ENCODE results near the gene CCDC169. TPM values are rescaled to one million over a fixed set of nuclear protein-coding genes. Genes with fewer than 3 reads are reported as not detected.
"Not testable (repeated sequence)": the region's sequence is repeated elsewhere in the genome, so short reads cannot be mapped to it uniquely, and the experiment has no call there.

CCDC169 gene
- total RNA-seq, 1 donor from 2014 or later = 3.2 TPM

DNA sequence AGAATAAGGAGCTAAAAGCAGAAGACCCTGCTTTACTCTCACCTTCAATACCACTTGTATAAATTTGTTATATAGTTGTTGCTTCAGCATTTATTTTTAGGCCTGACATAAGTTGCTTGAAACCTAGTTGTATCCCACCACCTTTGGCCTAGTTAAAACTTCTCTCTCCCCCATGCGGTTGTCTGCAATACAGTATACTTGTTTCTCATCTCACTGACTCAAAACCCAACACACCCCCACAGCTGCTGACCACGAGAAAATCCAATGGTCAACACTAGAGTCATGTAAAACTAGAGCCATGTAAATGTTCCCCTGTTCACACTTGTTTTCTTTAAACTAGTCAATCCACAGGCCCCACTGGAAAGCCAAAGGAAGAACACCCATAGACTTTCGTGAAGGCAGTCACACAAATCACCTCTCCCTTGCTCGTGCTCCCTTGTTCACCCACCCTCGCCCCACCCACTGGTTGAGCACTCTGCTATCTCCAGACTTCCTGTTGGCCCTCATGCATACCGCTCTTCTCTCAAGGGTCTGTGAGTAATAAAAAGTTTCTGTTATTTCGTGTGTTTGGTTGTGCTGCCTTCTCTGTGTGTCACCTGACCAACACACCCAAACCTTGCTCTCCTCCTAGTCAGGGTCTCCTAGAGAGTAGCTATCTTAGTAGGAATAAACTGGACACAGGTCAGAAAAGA, 12.9 kb upstream of the CCDC169 start:
- TF ChIP-seq, protein P1, sequence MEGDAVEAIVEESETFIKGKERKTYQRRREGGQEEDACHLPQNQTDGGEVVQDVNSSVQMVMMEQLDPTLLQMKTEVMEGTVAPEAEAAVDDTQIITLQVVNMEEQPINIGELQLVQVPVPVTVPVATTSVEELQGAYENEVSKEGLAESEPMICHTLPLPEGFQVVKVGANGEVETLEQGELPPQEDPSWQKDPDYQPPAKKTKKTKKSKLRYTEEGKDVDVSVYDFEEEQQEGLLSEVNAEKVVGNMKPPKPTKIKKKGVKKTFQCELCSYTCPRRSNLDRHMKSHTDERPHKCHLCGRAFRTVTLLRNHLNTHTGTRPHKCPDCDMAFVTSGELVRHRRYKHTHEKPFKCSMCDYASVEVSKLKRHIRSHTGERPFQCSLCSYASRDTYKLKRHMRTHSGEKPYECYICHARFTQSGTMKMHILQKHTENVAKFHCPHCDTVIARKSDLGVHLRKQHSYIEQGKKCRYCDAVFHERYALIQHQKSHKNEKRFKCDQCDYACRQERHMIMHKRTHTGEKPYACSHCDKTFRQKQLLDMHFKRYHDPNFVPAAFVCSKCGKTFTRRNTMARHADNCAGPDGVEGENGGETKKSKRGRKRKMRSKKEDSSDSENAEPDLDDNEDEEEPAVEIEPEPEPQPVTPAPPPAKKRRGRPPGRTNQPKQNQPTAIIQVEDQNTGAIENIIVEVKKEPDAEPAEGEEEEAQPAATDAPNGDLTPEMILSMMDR (conservative IDR thresholded peaks at IDR 0.05; ENCODE audit: low read depth, low read length) = no peak

DNA sequence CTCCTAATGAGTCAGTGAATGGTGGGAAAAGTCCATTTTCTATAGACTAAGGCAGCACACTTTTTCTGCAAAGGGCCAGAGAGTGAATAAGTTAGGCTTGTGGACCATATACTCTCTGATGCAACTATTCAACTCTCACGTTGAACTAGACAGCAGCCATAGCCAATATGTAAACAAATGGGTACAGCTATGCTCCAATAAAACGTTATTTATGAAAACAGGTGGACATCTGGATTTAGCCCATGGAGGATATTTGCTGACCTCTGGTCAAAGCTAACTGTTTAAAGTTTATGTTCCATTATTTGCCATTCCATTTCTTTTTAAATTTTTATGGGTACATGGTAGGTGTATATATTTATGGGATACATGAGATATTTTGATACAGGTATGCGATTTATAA, 4.7 kb upstream of the CCDC169 start:
- TF ChIP-seq, protein P1 (conservative IDR thresholded peaks at IDR 0.05; ENCODE audit: low read depth, low read length) = no peak
- no peak for DNase-seq (ENCODE audit: low read depth)
- H3K4me3 ChIP-seq (ENCODE audit: low read depth, low read length) = no peak overlapping the region

More for the DNA sequence above, 12.9 kb upstream of the CCDC169 start:
- no peak for DNase-seq (ENCODE audit: low read depth)
- H3K4me3 ChIP-seq (ENCODE audit: low read depth, low read length) = no peak overlapping the region

DNA sequence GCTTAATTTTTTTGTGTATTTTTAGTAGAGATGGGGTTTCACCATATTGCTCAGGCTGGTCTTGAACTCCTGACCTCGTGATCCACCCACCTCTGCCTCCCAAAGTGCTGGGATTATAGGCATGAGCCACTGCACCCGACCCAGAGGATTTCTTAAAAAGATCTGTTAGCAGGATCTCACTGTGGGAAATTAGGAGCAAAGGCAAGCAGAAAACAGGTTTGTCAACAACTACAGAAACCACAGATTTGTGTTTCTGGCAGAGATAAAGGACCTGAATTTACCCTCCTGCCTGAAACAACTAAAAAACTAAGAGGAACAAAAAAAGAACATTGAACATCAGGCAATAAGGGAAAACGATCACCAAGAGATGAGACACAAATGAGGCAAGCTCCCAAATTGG, 1.9 kb upstream of the CCDC169 start:
- DNase-seq (ENCODE audit: low read depth) = not testable (repeated sequence)

DNA sequence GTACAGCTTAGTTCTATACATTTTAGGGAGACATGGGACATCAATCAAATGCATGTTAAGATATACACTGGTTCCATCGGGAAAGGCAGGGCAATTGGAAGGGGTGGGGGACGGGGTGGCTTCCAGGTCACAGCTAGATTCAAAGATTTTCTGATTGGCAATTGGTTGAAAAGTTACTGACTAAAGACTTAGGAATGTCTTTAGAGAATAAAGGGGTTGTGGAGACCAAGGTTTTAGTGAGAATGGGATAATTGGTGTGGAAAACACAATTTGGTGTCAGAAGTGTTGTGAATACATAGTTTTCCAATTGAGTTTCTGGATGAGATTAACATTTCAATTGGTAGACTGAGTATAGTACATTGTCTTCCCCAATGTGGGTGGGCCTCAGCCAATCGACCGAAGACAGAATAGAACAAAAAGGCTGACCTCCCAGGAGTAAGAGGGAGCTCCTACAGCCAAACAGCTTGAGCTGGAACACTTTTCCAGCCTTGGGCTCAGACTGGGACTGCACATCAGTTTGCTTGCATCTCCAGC, 988 bp upstream of the CCDC169 start:
- H3K4me3 ChIP-seq (ENCODE audit: low read depth, low read length) = peak overlapping the region; percentile 69
- TF ChIP-seq, protein P1 (conservative IDR thresholded peaks at IDR 0.05; ENCODE audit: low read depth, low read length) = no peak
- no peak for DNase-seq (ENCODE audit: low read depth)

More for the DNA sequence above, 1.9 kb upstream of the CCDC169 start:
- H3K4me3 ChIP-seq (ENCODE audit: low read depth, low read length) = not testable (repeated sequence)

DNA sequence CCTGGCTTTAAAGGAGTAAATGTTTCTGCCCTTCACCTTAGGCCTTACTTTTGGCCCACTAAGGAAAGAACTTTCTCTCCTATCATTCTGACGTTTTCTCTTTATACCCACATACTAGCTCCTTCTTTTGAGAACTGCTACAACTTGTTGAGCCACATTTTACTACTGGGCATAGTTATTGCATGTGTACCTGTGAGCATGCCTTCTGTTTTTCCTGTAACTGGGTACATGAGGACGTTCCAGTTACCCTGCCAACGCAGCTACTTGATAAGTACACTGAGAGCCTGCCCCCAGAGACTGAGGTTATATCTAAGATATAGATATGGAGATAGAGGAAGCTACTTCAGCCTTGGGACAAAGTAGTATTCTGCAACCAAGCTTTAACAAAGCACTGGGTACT, 3.5 kb downstream of the CCDC169 start:
- TF ChIP-seq, protein P1 (conservative IDR thresholded peaks at IDR 0.05; ENCODE audit: low read depth, low read length) = no peak
- no peak for DNase-seq (ENCODE audit: low read depth)
- no peak overlapping the region for H3K4me3 ChIP-seq (ENCODE audit: low read depth, low read length)

DNA sequence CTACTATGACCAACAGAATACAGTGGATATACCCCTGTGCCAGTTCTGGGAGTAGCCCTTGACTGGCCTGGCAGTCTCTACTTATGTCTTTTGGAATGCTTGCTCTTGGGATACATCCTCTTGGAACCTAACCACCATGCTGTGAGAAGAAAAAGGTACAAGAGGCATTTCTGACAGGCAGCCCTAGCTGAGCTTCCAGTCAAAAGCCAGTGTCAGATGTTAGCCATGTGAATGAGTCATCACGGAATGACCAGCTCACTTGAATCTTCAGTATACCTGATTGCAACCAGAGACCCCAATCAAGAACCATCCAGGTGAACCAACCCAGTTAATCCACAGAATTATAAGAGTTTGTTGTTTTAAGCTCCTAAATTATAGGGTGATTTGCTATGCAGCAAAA, 4.1 kb downstream of the CCDC169 start:
- DNase-seq (ENCODE audit: low read depth) = no peak
- no peak overlapping the region for H3K4me3 ChIP-seq (ENCODE audit: low read depth, low read length)
- TF ChIP-seq, protein P1 (conservative IDR thresholded peaks at IDR 0.05; ENCODE audit: low read depth, low read length) = no peak

DNA sequence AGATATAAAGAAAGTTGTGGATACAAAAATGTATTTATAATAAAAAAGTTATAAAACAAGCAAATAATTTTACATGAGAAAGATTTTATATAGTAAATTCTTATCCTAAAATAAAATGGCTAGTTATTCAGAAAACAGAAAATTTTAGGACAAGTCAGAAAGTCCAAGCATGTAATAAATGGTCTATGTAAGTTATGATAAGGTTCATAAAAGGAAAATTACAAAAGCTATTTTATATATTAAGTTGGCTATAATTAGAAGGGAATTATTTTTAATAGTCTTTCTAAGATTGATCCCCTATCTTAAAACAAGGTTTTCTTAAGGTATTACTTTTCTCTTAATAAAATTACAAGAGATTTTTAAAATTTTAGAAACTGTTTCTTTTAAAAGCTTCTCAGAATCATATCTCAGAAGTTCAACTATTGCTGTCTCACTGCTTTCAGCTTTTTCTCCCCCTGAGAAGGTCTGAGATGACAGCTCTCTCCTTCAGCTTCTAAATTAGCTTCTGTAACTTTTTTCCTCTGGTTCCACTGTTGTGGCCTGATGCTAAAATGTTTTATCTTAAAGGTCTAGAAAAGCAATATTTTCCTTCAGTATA, 8.7 kb downstream of the CCDC169 start:
- TF ChIP-seq, protein P1 (conservative IDR thresholded peaks at IDR 0.05; ENCODE audit: low read depth, low read length) = no peak
- no peak for DNase-seq (ENCODE audit: low read depth)
- no peak overlapping the region for H3K4me3 ChIP-seq (ENCODE audit: low read depth, low read length)
